H1 (cell line): ENCODE results near the gene RDH5. TPM values are rescaled to one million over a fixed set of nuclear protein-coding genes. Genes with fewer than 3 reads are reported as not detected.

ENCODE experiments used
- CTCF ChIA-PET: fragments of 300-600 bp; sonication (Branson Sonifier 250); formaldehyde crosslinking; loops from one replicate; lab custom pipeline; 2021; ENCODE audit not compliant: partially characterized antibody; lab: Charles Lee
- POLR2A ChIA-PET: fragments of 300-600 bp; sonication (Branson Sonifier 250); formaldehyde crosslinking; loops from one replicate; lab custom pipeline; 2021; ENCODE audit warnings: inconsistent platforms; ENCODE audit not compliant: partially characterized antibody; lab: Charles Lee
- DNase-seq, 2 experiments: peaks; one replicate each; pipeline versions ENCODE4 v3.0.0 to v3.0.0-alpha.2; 2010 to 2022; ENCODE audit warnings: low spot score in 2 of 2, low read depth in 1 of 2, mixed read lengths in 1 of 2
- FAIRE-seq: peaks from 2 replicates; lab custom pipeline; 2011; peaks lifted over from hg19 to GRCh38; lab: Jason Lieb, UNC
- H2AFZ ChIP-seq: 2 replicates; pipeline ENCODE4 v1.8.1; 2012; ENCODE audit warnings: low read length, inconsistent platforms
- H2AK5ac ChIP-seq: 2 replicates; pipeline ENCODE4 v1.6.1; 2013; ENCODE audit warnings: low read depth, low read length
- H2BK120ac ChIP-seq: replicated peaks from 2 replicates; pipeline ENCODE3; 2013; ENCODE audit warnings: low read depth, low read length, inconsistent platforms
- H2BK12ac ChIP-seq: 2 replicates; pipeline ENCODE4 v1.6.1; 2013; ENCODE audit warnings: low read depth, low read length
- H2BK15ac ChIP-seq: 2 replicates; pipeline ENCODE4 v1.6.1; 2013; ENCODE audit warnings: low read length
- H2BK20ac ChIP-seq: 2 replicates; pipeline ENCODE4 v1.6.1; 2013; ENCODE audit warnings: low read length
- H2BK5ac ChIP-seq: 2 replicates; pipeline ENCODE4 v1.6.1; 2013; ENCODE audit warnings: low read depth, low read length
- H3K14ac ChIP-seq: 2 replicates; pipeline ENCODE4 v1.6.1; 2013; ENCODE audit warnings: inconsistent platforms; ENCODE audit not compliant: insufficient read length
- H3K18ac ChIP-seq: 2 replicates; pipeline ENCODE4 v1.6.1; 2013; ENCODE audit warnings: low read length; ENCODE audit errors: extremely low read depth
- H3K23ac ChIP-seq: 2 replicates; pipeline ENCODE4 v1.6.1; 2013; ENCODE audit warnings: inconsistent platforms; ENCODE audit not compliant: insufficient read length
- H3K23me2 ChIP-seq: 2 replicates; pipeline ENCODE4 v1.6.1; 2013; ENCODE audit warnings: low read depth, low read length
- H3K27ac ChIP-seq: 2 replicates; pipeline ENCODE4 v1.6.1; 2011; ENCODE audit warnings: low read depth, low read length, inconsistent platforms
- H3K27me3 ChIP-seq, 4 experiments: replicated peaks in 1 of 4; 1 replicate in 1 of 4; 2 replicates in 3 of 4; pipeline versions ENCODE4 v1.6.1 to v1.8.1; 2011 to 2013; ENCODE audit warnings: low read length in 3 of 4, mild to moderate bottlenecking in 3 of 4, inconsistent platforms in 2 of 4, mixed read lengths in 2 of 4, moderate library complexity in 1 of 4; ENCODE audit not compliant: control insufficient read depth in 3 of 4, insufficient read depth in 3 of 4; ENCODE audit errors: extremely low read depth in 1 of 4
- H3K36me3 ChIP-seq, 4 experiments: 2 replicates each; pipeline versions ENCODE4 v1.6.1 to v1.8.1; 2011 to 2013; ENCODE audit warnings: mild to moderate bottlenecking in 4 of 4, low read length in 3 of 4, moderate library complexity in 2 of 4, control low read depth in 1 of 4, inconsistent platforms in 1 of 4; ENCODE audit not compliant: insufficient read depth in 4 of 4, control insufficient read depth in 2 of 4
- H3K4ac ChIP-seq: replicated peaks from 2 replicates; pipeline ENCODE3; 2013; ENCODE audit warnings: low read length, low read depth, mixed read lengths, inconsistent platforms; ENCODE audit not compliant: insufficient read length
- H3K4me1 ChIP-seq, 4 experiments: replicated peaks in 1 of 4; 1 replicate in 1 of 4; 2 replicates in 3 of 4; pipeline versions ENCODE4 v1.6.1 to v1.8.1; 2011 to 2013; ENCODE audit warnings: low read length in 3 of 4, inconsistent platforms in 2 of 4, mixed read lengths in 1 of 4; ENCODE audit not compliant: insufficient read depth in 4 of 4, control insufficient read depth in 3 of 4
- H3K4me2 ChIP-seq, 2 experiments: 2 replicates each; pipeline versions ENCODE4 v1.6.1 to v1.8.1; 2011 to 2013; ENCODE audit warnings: low read depth in 2 of 2, low read length in 2 of 2, control low read depth in 1 of 2, inconsistent platforms in 1 of 2, mild to moderate bottlenecking in 1 of 2; ENCODE audit not compliant: insufficient read depth in 1 of 2
- H3K4me3 ChIP-seq, 4 experiments: fragments of 200-600, 300-600 bp in 1 of 4; sonication (generic), shearing (Covaris generic), sonication (Bioruptor Twin) in 1 of 4; 2 replicates each; pipeline versions ENCODE4 v1.5.1 to v1.8.1; 2011 to 2016; ENCODE audit warnings: low read length in 4 of 4, low read depth in 3 of 4, control low read depth in 2 of 4, inconsistent platforms in 2 of 4, mild to moderate bottlenecking in 2 of 4, mixed read lengths in 1 of 4, moderate library complexity in 1 of 4; ENCODE audit not compliant: insufficient read depth in 2 of 4; ENCODE audit errors: extremely low read depth in 1 of 4
- H3K56ac ChIP-seq: replicated peaks from 2 replicates; pipeline ENCODE3; 2013; ENCODE audit warnings: low read depth, mild to moderate bottlenecking, mixed read lengths, low read length, inconsistent platforms; ENCODE audit not compliant: insufficient read length
- H3K79me1 ChIP-seq: 2 replicates; pipeline ENCODE4 v1.6.1; 2013; ENCODE audit warnings: low read depth, low read length, control low read depth
- H3K79me2 ChIP-seq, 2 experiments: 2 replicates each; pipeline versions ENCODE4 v1.6.1 to v1.8.1; 2012 to 2013; ENCODE audit warnings: low read length in 2 of 2, mild to moderate bottlenecking in 2 of 2, inconsistent platforms in 1 of 2; ENCODE audit not compliant: insufficient read depth in 2 of 2, control insufficient read depth in 1 of 2
- H3K9ac ChIP-seq, 4 experiments: replicated peaks in 1 of 4; 1 replicate in 1 of 4; 2 replicates in 3 of 4; pipeline versions ENCODE4 v1.6.1 to v1.8.1; 2011 to 2013; ENCODE audit warnings: low read depth in 3 of 4, low read length in 3 of 4, control low read depth in 2 of 4, mild to moderate bottlenecking in 2 of 4, moderate library complexity in 2 of 4, inconsistent platforms in 1 of 4; ENCODE audit errors: extremely low read depth in 1 of 4
- H3K9me3 ChIP-seq, 2 experiments: 2 replicates each; pipeline versions ENCODE4 v1.6.1 to v1.8.1; 2012 to 2013; ENCODE audit warnings: mild to moderate bottlenecking in 2 of 2, moderate library complexity in 2 of 2, control low read depth in 1 of 2, inconsistent platforms in 1 of 2, low read depth in 1 of 2, low read length in 1 of 2, mixed read lengths in 1 of 2; ENCODE audit not compliant: insufficient read depth in 2 of 2
- H4K20me1 ChIP-seq, 2 experiments: replicated peaks in 1 of 2; 2 replicates each; pipeline versions ENCODE3 to v1.8.1; 2011 to 2013; ENCODE audit warnings: inconsistent platforms in 2 of 2, low read length in 2 of 2, mild to moderate bottlenecking in 1 of 2; ENCODE audit not compliant: insufficient read depth in 2 of 2, control insufficient read depth in 1 of 2
- H4K5ac ChIP-seq: 2 replicates; pipeline ENCODE4 v1.6.1; 2013; ENCODE audit warnings: low read length, low read depth, mixed read lengths, inconsistent platforms; ENCODE audit not compliant: insufficient read length
- H4K8ac ChIP-seq: 2 replicates; pipeline ENCODE4 v1.8.0; 2013; ENCODE audit warnings: mild to moderate bottlenecking, moderate library complexity, low read length, inconsistent platforms; ENCODE audit not compliant: insufficient read depth; ENCODE audit errors: extremely low read depth
- H4K91ac ChIP-seq: replicated peaks from 2 replicates; pipeline ENCODE3; 2013; ENCODE audit warnings: low read length, mixed read lengths, inconsistent platforms; ENCODE audit not compliant: insufficient read length
- MAX ChIP-seq: IDR thresholded peaks from 2 replicates; pipeline ENCODE4 v1.6.1; 2012; ENCODE audit warnings: inconsistent platforms
- SIN3A ChIP-seq, 2 experiments: IDR thresholded peaks in 1 of 2; conservative IDR thresholded peaks in 1 of 2; 2 replicates each; pipeline ENCODE4 v1.6.1; 2011 to 2012; ENCODE audit warnings: low read length in 2 of 2, improper control_type of control experiment in 1 of 2, low read depth in 1 of 2, mild to moderate bottlenecking in 1 of 2
- WGBS, 2 experiments: shearing (Covaris generic) in 1 of 2; methylation state at CpG; one replicate each; pipeline versions ENCODE4 v1.1.6 to v1.1.7; 2013 to 2015; ENCODE audit warnings: low lambda C conversion rate in 2 of 2, mixed read lengths in 2 of 2, inconsistent platforms in 1 of 2, low coverage in 1 of 2, missing lambda C conversion rate in 1 of 2; ENCODE audit not compliant: insufficient replicate concordance in 2 of 2, insufficient coverage in 1 of 2, insufficient read length in 1 of 2; ENCODE audit errors: extremely low coverage in 1 of 2, missing lambda C conversion rate in 1 of 2; 5-methylcytosine and 5-hydroxymethylcytosine counted together
- polyA plus RNA-seq, 7 experiments: library from polyadenylated mRNA; depleted of rRNA in 3 of 7; stranded (reverse) in 5 of 7; unstranded in 2 of 7; fragments of >200 nt in 5 of 7; fragments of 200-250 nt in 2 of 7; gene quantifications; 1 replicate in 5 of 7; 2 replicates in 1 of 7; 4 replicates in 1 of 7; pipeline versions ENCODE4 v1.2.1 to v1.2.3, GENCODE V29; 2011 to 2013; ENCODE audit warnings: missing spikeins in 2 of 7, mixed read lengths in 2 of 7
- total RNA-seq: library from RNA; stranded (reverse); fragmentation: NEBNext Ultra II Directional; extraction: Animal tissue kit (Norgen Biotek cat#: 25700); gene quantifications from 2 replicates; pipeline ENCODE4 v1.2.1, GENCODE V29; 2021

The RDH5 gene
- total and polyA plus RNA-seq, 2 of the 8 experiments (the other 6 are each of a cell fraction or from before 2014, with no cell fraction given), result 4.2 to 6.0 TPM

GRCh38 chr12:55700255-55701018, 19.8 kb upstream of the RDH5 start:
- H3K27me3 ChIP-seq, result no peaks in the 10 kb centered on the region
- WGBS, 2 experiments, result 90% methylated on average over 17 of the region's 21 CpGs; no CpG with 5 or more reads in 1 of the 2 experiments
- H3K9me3 ChIP-seq, result no peaks in the 10 kb centered on the region
- H3K56ac ChIP-seq, result no peak overlapping the region
- no peak overlapping the region for H2AK5ac ChIP-seq
- H3K4me2 ChIP-seq, result no peak overlapping the region
- no peaks in the 10 kb centered on the region for H3K23me2 ChIP-seq
- H2BK20ac ChIP-seq, result no peak overlapping the region
- no peak overlapping the region for H3K4me3 ChIP-seq
- no peak overlapping the region for H4K8ac ChIP-seq
- no peak overlapping the region for H3K4ac ChIP-seq
- H3K14ac ChIP-seq, result no peak overlapping the region
- ChIA-PET POLR2A (interaction anchor here (0.7 to 1.7 kb wide), 5 partner anchors 11 to 68 kb away, joined by 3 to 6 read pairs (median 3); a partner anchor contains a TSS), CTCF (interaction anchor here (0.9 to 5.0 kb wide), 8 partner anchors 14 to 43 kb away, joined by 3 to 23 read pairs (median 4); partner anchors contain the start of genes BLOC1S1 and RDH5)
- H3K79me2 ChIP-seq, result peaks cover 0 to 18% of the 10 kb centered on the region in 2 experiments; a peak in 2 of 4 replicates
- H3K27ac ChIP-seq, result no peak overlapping the region
- FAIRE-seq, result no peak
- no peak overlapping the region for H2BK12ac ChIP-seq
- no peak overlapping the region for H3K9ac ChIP-seq
- H3K79me1 ChIP-seq, result peaks cover 4% of the 10 kb centered on the region; the same call in 1 of the 2 replicates
- no peaks in the 10 kb centered on the region; a peak in 1 of 7 replicates for H3K4me1 ChIP-seq
- H4K20me1 ChIP-seq, result peaks cover 0 to 10% of the 10 kb centered on the region in 2 experiments
- DNase-seq, result no peak
- H4K91ac ChIP-seq, result no peak overlapping the region
- H2BK15ac ChIP-seq, result no peak overlapping the region
- H3K23ac ChIP-seq, result no peak overlapping the region
- peaks cover 2 to 20% (median 5%) of the 10 kb centered on the region in 4 experiments; a peak in 6 of 8 replicates for H3K36me3 ChIP-seq
- no peak overlapping the region for H2AFZ ChIP-seq
- H4K5ac ChIP-seq, result no peak overlapping the region
- TF ChIP-seq SIN3A (conservative IDR thresholded peaks at IDR 0.05 in 1 of 2, IDR thresholded peaks at IDR 0.05 in 1 of 2; ENCODE audit: low read depth in 1 of 2, low read length in 2 of 2), result no peak
- TF ChIP-seq MAX, result no peak
- TF ChIP-seq, all 59 proteins: peak for 0
- Histone ChIP-seq H3K18ac (no peak overlapping the region), H2BK120ac (no peak overlapping the region), H2BK5ac (no peak overlapping the region; the same call in 1 of the 2 replicates)
